Activated T-cell treated with anti-CD3 and anti-CD28 coated beads, Interleukin-2, amount 50 U/mL, for 4 hours (primary cell): Measurements from ENCODE around the gene BBOX1. TPM values are rescaled to one million over a fixed set of nuclear protein-coding genes. Genes with fewer than 3 reads are reported as not detected.
"Not testable (repeated sequence)": the region's sequence is repeated elsewhere in the genome, so short reads cannot be mapped to it uniquely, and the experiment has no call there.

Source experiments
- ATAC-seq, 2 donors: fragments of 200-7000 bp; cut with Tn5 transposase; one replicate each; pipeline ENCODE4 v1.10.0; 2021
- DNase-seq: peaks from one replicate; pipeline ENCODE4 v3.0.0-alpha.2; 2020
- H3K27me3 Mint-ChIP-seq: one replicate; pipeline ENCODE4 v1.8.0; 2021; ENCODE audit warnings: low read depth, mixed read lengths
- H3K36me3 Mint-ChIP-seq: one replicate; pipeline ENCODE4 v1.8.0; 2022; ENCODE audit warnings: mixed read lengths; ENCODE audit not compliant: insufficient read depth
- H3K4me1 Mint-ChIP-seq: one replicate; pipeline ENCODE4 v1.8.0; 2021; ENCODE audit warnings: low read depth, mixed read lengths
- H3K4me3 Mint-ChIP-seq: one replicate; pipeline ENCODE4 v1.8.0; 2021; ENCODE audit warnings: mild to moderate bottlenecking, moderate library complexity, mixed read lengths
- H3K9me3 Mint-ChIP-seq: one replicate; pipeline ENCODE4 v1.8.0; 2021; ENCODE audit warnings: mixed read lengths
- total RNA-seq, 3 donors: library from RNA; stranded (reverse); gene quantifications; one replicate each; pipeline ENCODE4 v1.2.1, GENCODE V29; 2021

Gene BBOX1
- total RNA-seq, 3 donors from 2014 or later, result not detected

- Mint-ChIP-seq H3K27me3 (no peaks in the 10 kb centered on the region), H3K4me3 (no peak overlapping the region), H3K4me1 (no peaks in the 10 kb centered on the region), H3K36me3 (no peaks in the 10 kb centered on the region), H3K9me3 (no peaks in the 10 kb centered on the region)
- no peak for ATAC-seq
- no peak for DNase-seq
Measured at GRCh38 chr11:27148506-27148905, 107.9 kb downstream of the BBOX1 start.

GRCh38 chr11:27150098-27150497 lies 109.5 kb downstream of the BBOX1 start:
- Mint-ChIP-seq H3K36me3 (no peaks in the 10 kb centered on the region), H3K27me3 (no peaks in the 10 kb centered on the region)

GRCh38 chr11:27153136-27153535 lies 112.5 kb downstream of the BBOX1 start:
- no peaks in the 10 kb centered on the region for H3K36me3 Mint-ChIP-seq
- no peaks in the 10 kb centered on the region for H3K4me1 Mint-ChIP-seq
- no peak for DNase-seq
- no peak overlapping the region for H3K4me3 Mint-ChIP-seq
- H3K27me3 Mint-ChIP-seq, result no peaks in the 10 kb centered on the region
- H3K9me3 Mint-ChIP-seq, result no peaks in the 10 kb centered on the region
- ATAC-seq, result no peak

More at GRCh38 chr11:27150098-27150497, 109.5 kb downstream of the BBOX1 start:
- no peak for DNase-seq
- Mint-ChIP-seq H3K9me3 (no peaks in the 10 kb centered on the region), H3K4me3 (no peak overlapping the region), H3K4me1 (no peaks in the 10 kb centered on the region)
- no peak for ATAC-seq

- no peak for ATAC-seq
- no peaks in the 10 kb centered on the region for H3K4me1 Mint-ChIP-seq
- peaks cover 6% of the 10 kb centered on the region for H3K27me3 Mint-ChIP-seq
- H3K36me3 Mint-ChIP-seq, result no peaks in the 10 kb centered on the region
- no peaks in the 10 kb centered on the region for H3K9me3 Mint-ChIP-seq
- no peak overlapping the region for H3K4me3 Mint-ChIP-seq
- no peak for DNase-seq
Measured at GRCh38 chr11:27158456-27159334, 118.1 kb downstream of the BBOX1 start.

- H3K4me3 Mint-ChIP-seq, result no peak overlapping the region
- H3K4me1 Mint-ChIP-seq, result no peaks in the 10 kb centered on the region
- H3K27me3 Mint-ChIP-seq, result peaks cover 6% of the 10 kb centered on the region
- H3K9me3 Mint-ChIP-seq, result no peaks in the 10 kb centered on the region
- no peaks in the 10 kb centered on the region for H3K36me3 Mint-ChIP-seq
- ATAC-seq (no peak), DNase-seq (no peak)
Measured at GRCh38 chr11:27159335-27159679, 118.7 kb downstream of the BBOX1 start.

- Mint-ChIP-seq H3K4me1 (no peaks in the 10 kb centered on the region), H3K27me3 (peaks cover 6% of the 10 kb centered on the region), H3K9me3 (no peaks in the 10 kb centered on the region), H3K4me3 (no peak overlapping the region), H3K36me3 (no peaks in the 10 kb centered on the region)
- ATAC-seq (no peak), DNase-seq (no peak)
Measured at GRCh38 chr11:27161071-27161470, 120.5 kb downstream of the BBOX1 start.

- no peak overlapping the region for H3K4me3 Mint-ChIP-seq
- H3K36me3 Mint-ChIP-seq, result no peaks in the 10 kb centered on the region
- H3K27me3 Mint-ChIP-seq, result peaks cover 6% of the 10 kb centered on the region
- H3K9me3 Mint-ChIP-seq, result no peaks in the 10 kb centered on the region
- no peaks in the 10 kb centered on the region for H3K4me1 Mint-ChIP-seq
- DNase-seq (no peak), ATAC-seq (no peak)
Measured at GRCh38 chr11:27162237-27162636, 121.6 kb downstream of the BBOX1 start.

GRCh38 chr11:27166130-27166529 lies 125.5 kb downstream of the BBOX1 start:
- Mint-ChIP-seq H3K9me3 (no peaks in the 10 kb centered on the region), H3K36me3 (no peaks in the 10 kb centered on the region), H3K4me1 (no peaks in the 10 kb centered on the region), H3K27me3 (peaks cover 1% of the 10 kb centered on the region), H3K4me3 (no peak overlapping the region)
- DNase-seq, result no peak
- ATAC-seq, result no peak

- DNase-seq, result no peak
- Mint-ChIP-seq H3K4me3 (no peak overlapping the region), H3K27me3 (peaks cover 4% of the 10 kb centered on the region), H3K9me3 (no peaks in the 10 kb centered on the region), H3K36me3 (no peaks in the 10 kb centered on the region), H3K4me1 (no peaks in the 10 kb centered on the region)
- ATAC-seq, result no peak
Measured at GRCh38 chr11:27171376-27171958, 130.9 kb downstream of the BBOX1 start.

GRCh38 chr11:27173545-27173944 lies 132.9 kb downstream of the BBOX1 start:
- no peaks in the 10 kb centered on the region for H3K9me3 Mint-ChIP-seq
- H3K27me3 Mint-ChIP-seq, result peaks cover 7% of the 10 kb centered on the region
- no peaks in the 10 kb centered on the region for H3K4me1 Mint-ChIP-seq
- H3K4me3 Mint-ChIP-seq, result no peak overlapping the region
- no peaks in the 10 kb centered on the region for H3K36me3 Mint-ChIP-seq
- DNase-seq, result no peak
- no peak for ATAC-seq

GRCh38 chr11:27174021-27174420 lies 133.4 kb downstream of the BBOX1 start:
- Mint-ChIP-seq H3K27me3 (peaks cover 7% of the 10 kb centered on the region), H3K36me3 (no peaks in the 10 kb centered on the region), H3K4me3 (no peak overlapping the region), H3K4me1 (no peaks in the 10 kb centered on the region), H3K9me3 (no peaks in the 10 kb centered on the region)
- ATAC-seq (no peak), DNase-seq (no peak)

GRCh38 chr11:27174672-27175210 lies 134.1 kb downstream of the BBOX1 start:
- peaks cover 7% of the 10 kb centered on the region for H3K27me3 Mint-ChIP-seq
- no peaks in the 10 kb centered on the region for H3K9me3 Mint-ChIP-seq
- no peaks in the 10 kb centered on the region for H3K36me3 Mint-ChIP-seq
- ATAC-seq, result no peak
- DNase-seq, result no peak
- no peak overlapping the region for H3K4me3 Mint-ChIP-seq
- no peaks in the 10 kb centered on the region for H3K4me1 Mint-ChIP-seq

- not testable (repeated sequence) for H3K4me3 Mint-ChIP-seq, H3K27me3 Mint-ChIP-seq, ATAC-seq, H3K9me3 Mint-ChIP-seq, DNase-seq, H3K36me3 Mint-ChIP-seq, H3K4me1 Mint-ChIP-seq
Measured at GRCh38 chr11:27175562-27175961, 134.9 kb downstream of the BBOX1 start.
